ENCODE measurements around the gene SSTR5. TPM values are rescaled to one million over a fixed set of nuclear protein-coding genes. Genes with fewer than 3 reads are reported as not detected.

SSTR5 gene
- total RNA-seq, 1 experiment from 2014 or later = not detected

- in situ Hi-C loops (cut with HindIII; ENCODE audit: low pct_unique_long_range_greater_than_20kb, low sequenced_read_pairs) = no loop called here
- no peak for DNase-seq (ENCODE audit: low read depth, low spot score)
These were observed 31.1 kb downstream of the SSTR5 start for GRCh38 chr16:1103636-1103980.

- peak; percentile 76 for DNase-seq (ENCODE audit: low read depth, low spot score)
- in situ Hi-C loops (cut with HindIII; ENCODE audit: low pct_unique_long_range_greater_than_20kb, low sequenced_read_pairs) = no loop called here
These were observed 33.5 kb downstream of the SSTR5 start for GRCh38 chr16:1105888-1106620.

- in situ Hi-C loops (cut with HindIII; ENCODE audit: low pct_unique_long_range_greater_than_20kb, low sequenced_read_pairs) = no loop called here
- DNase-seq (ENCODE audit: low read depth, low spot score) = no peak
These were observed 34.1 kb downstream of the SSTR5 start for GRCh38 chr16:1106659-1107058.

GRCh38 chr16:1107141-1107540, 34.6 kb downstream of the SSTR5 start:
- in situ Hi-C loops (cut with HindIII; ENCODE audit: low pct_unique_long_range_greater_than_20kb, low sequenced_read_pairs) = no loop called here
- no peak for DNase-seq (ENCODE audit: low read depth, low spot score)

- DNase-seq (ENCODE audit: low read depth, low spot score) = no peak
- in situ Hi-C loops (cut with HindIII; ENCODE audit: low pct_unique_long_range_greater_than_20kb, low sequenced_read_pairs) = no loop called here
These were observed 35.2 kb downstream of the SSTR5 start for GRCh38 chr16:1107731-1108130.

GRCh38 chr16:1108299-1109252, 36.0 kb downstream of the SSTR5 start:
- in situ Hi-C loops (cut with HindIII; ENCODE audit: low pct_unique_long_range_greater_than_20kb, low sequenced_read_pairs) = no loop called here
- DNase-seq (ENCODE audit: low read depth, low spot score) = no peak

- in situ Hi-C loops (cut with HindIII; ENCODE audit: low pct_unique_long_range_greater_than_20kb, low sequenced_read_pairs) = no loop called here
- DNase-seq (ENCODE audit: low read depth, low spot score) = no peak
These were observed 37.1 kb downstream of the SSTR5 start for GRCh38 chr16:1109648-1110047.

- in situ Hi-C loops (cut with HindIII; ENCODE audit: low pct_unique_long_range_greater_than_20kb, low sequenced_read_pairs) = no loop called here
- no peak for DNase-seq (ENCODE audit: low read depth, low spot score)
These were observed 40.1 kb downstream of the SSTR5 start for GRCh38 chr16:1112506-1113184.

- no peak for DNase-seq (ENCODE audit: low read depth, low spot score)
- in situ Hi-C loops (cut with HindIII; ENCODE audit: low pct_unique_long_range_greater_than_20kb, low sequenced_read_pairs) = no loop called here
These were observed 40.9 kb downstream of the SSTR5 start for GRCh38 chr16:1113489-1113888.

GRCh38 chr16:1113889-1114526, 41.5 kb downstream of the SSTR5 start:
- in situ Hi-C loops (cut with HindIII; ENCODE audit: low pct_unique_long_range_greater_than_20kb, low sequenced_read_pairs) = no loop called here
- no peak for DNase-seq (ENCODE audit: low read depth, low spot score)

- in situ Hi-C loops (cut with HindIII; ENCODE audit: low pct_unique_long_range_greater_than_20kb, low sequenced_read_pairs) = no loop called here
- no peak for DNase-seq (ENCODE audit: low read depth, low spot score)
These were observed 44.1 kb downstream of the SSTR5 start for GRCh38 chr16:1116693-1117077.

- DNase-seq (ENCODE audit: low read depth, low spot score) = no peak
- in situ Hi-C loops (cut with HindIII; ENCODE audit: low pct_unique_long_range_greater_than_20kb, low sequenced_read_pairs) = no loop called here
These were observed 44.8 kb downstream of the SSTR5 start for GRCh38 chr16:1117176-1117900.

GRCh38 chr16:1117926-1118325, 45.4 kb downstream of the SSTR5 start:
- DNase-seq (ENCODE audit: low read depth, low spot score) = no peak
- in situ Hi-C loops (cut with HindIII; ENCODE audit: low pct_unique_long_range_greater_than_20kb, low sequenced_read_pairs) = no loop called here

- DNase-seq (ENCODE audit: low read depth, low spot score) = no peak
- in situ Hi-C loops (cut with HindIII; ENCODE audit: low pct_unique_long_range_greater_than_20kb, low sequenced_read_pairs) = no loop called here
These were observed 46.6 kb downstream of the SSTR5 start for GRCh38 chr16:1119129-1119528.

- no peak for DNase-seq (ENCODE audit: low read depth, low spot score)
- in situ Hi-C loops (cut with HindIII; ENCODE audit: low pct_unique_long_range_greater_than_20kb, low sequenced_read_pairs) = no loop called here
These were observed 47.4 kb downstream of the SSTR5 start for GRCh38 chr16:1119766-1120576.

- in situ Hi-C loops (cut with HindIII; ENCODE audit: low pct_unique_long_range_greater_than_20kb, low sequenced_read_pairs) = no loop called here
- DNase-seq (ENCODE audit: low read depth, low spot score) = no peak
These were observed 48.0 kb downstream of the SSTR5 start for GRCh38 chr16:1120577-1120941.

- DNase-seq (ENCODE audit: low read depth, low spot score) = no peak
- in situ Hi-C loops (cut with HindIII; ENCODE audit: low pct_unique_long_range_greater_than_20kb, low sequenced_read_pairs) = no loop called here
These were observed 48.5 kb downstream of the SSTR5 start for GRCh38 chr16:1121009-1121408.
